GM06990 (cell line): ENCODE measurements around the gene MLPH.

Source experiments
- DNase-seq: peaks from one replicate; pipeline ENCODE4 v3.0.0-alpha.2; 2011; ENCODE audit not compliant: insufficient read length; ENCODE audit errors: extremely low read depth
- H3K27me3 ChIP-seq: replicated peaks from 2 replicates; pipeline ENCODE4 v1.6.0; 2011; ENCODE audit warnings: low read length; ENCODE audit not compliant: control insufficient read depth, insufficient read depth
- H3K36me3 ChIP-seq: 2 replicates; pipeline ENCODE4 v1.5.1; 2011; ENCODE audit warnings: low read length; ENCODE audit not compliant: control insufficient read depth, insufficient read depth
- H3K4me3 ChIP-seq: replicated peaks from 2 replicates; pipeline ENCODE4 v1.5.1; 2011; ENCODE audit warnings: low read depth, mild to moderate bottlenecking, control low read depth, low read length
- CTCF ChIP-seq: IDR thresholded peaks from 2 replicates; pipeline ENCODE4 v1.5.1; 2011; ENCODE audit warnings: low read length, control low read depth, mild to moderate bottlenecking, inconsistent platforms; ENCODE audit not compliant: insufficient read depth, poor library complexity, severe bottlenecking

MLPH gene

GRCh38 chr2:237602409-237602808, 115.4 kb downstream of the MLPH start:
- no peak for DNase-seq
- no peaks in the 10 kb centered on the region for H3K27me3 ChIP-seq
- no peaks in the 10 kb centered on the region for H3K36me3 ChIP-seq
- no peak for TF ChIP-seq CTCF
- H3K4me3 ChIP-seq = no peak overlapping the region

GRCh38 chr2:237603049-237603717, 116.1 kb downstream of the MLPH start:
- DNase-seq = no peak
- no peak for TF ChIP-seq CTCF
- Histone ChIP-seq H3K27me3 (no peaks in the 10 kb centered on the region), H3K4me3 (no peak overlapping the region), H3K36me3 (no peaks in the 10 kb centered on the region)

DNA sequence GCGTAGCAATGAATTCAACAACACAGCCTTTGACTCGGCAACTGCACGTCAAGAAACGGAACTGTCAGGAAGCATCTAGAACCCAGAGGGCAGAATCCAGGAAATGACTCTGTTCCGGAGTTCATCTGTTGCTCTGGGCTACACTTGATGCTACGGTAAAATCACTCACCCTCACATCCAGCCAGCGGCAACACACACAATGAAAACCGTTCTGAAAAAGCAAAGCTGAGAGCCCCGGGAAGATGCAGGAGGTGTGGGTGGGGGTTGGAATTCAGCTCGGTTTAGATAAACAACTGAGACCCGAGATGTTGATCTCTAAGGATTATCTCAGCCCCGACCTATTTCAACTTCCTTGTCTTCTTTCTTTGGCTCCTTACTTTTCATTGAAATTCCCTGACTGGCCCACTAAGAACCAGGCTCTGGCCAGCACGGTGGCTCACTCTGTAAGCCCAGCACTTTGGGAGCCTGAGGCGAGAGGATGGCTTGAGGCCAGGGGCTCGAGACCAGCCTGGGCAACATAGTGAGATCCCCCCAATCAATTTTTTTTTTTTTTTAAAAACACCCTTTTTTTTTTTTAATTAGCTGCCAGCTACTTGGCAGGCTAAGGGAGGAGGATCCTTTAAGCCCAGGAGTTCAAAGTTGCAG, 116.8 kb downstream of the MLPH start:
- no peak overlapping the region for H3K4me3 ChIP-seq
- no peaks in the 10 kb centered on the region for H3K27me3 ChIP-seq
- no peaks in the 10 kb centered on the region for H3K36me3 ChIP-seq
- no peak for DNase-seq
- TF ChIP-seq CTCF = no peak

GRCh38 chr2:237604391-237604790, 117.3 kb downstream of the MLPH start:
- TF ChIP-seq CTCF = no peak
- no peak for DNase-seq
- Histone ChIP-seq H3K27me3 (no peaks in the 10 kb centered on the region), H3K4me3 (no peak overlapping the region), H3K36me3 (no peaks in the 10 kb centered on the region)
